GM12878 (cell line): Measurements from ENCODE around the gene PKHD1. TPM values are rescaled to one million over a fixed set of nuclear protein-coding genes. Genes with fewer than 3 reads are reported as not detected.

Experiments
- ATAC-seq: fragments of 200-7000 bp; cut with Tn5 transposase; 3 replicates; pipeline ENCODE4 v1.9.1; 2020; ENCODE audit warnings: mild to moderate bottlenecking, moderate library complexity
- BruUV-seq: library from RNA; stranded (reverse); fragments of 400-500 nt; replicated peaks from 2 replicates; lab custom pipeline; 2021; lab: Mats Ljungman, UMichigan
- CTCF ChIA-PET: fragments of 300-600 bp; sonication (Branson Sonifier 250); formaldehyde crosslinking; extraction: SDS; loops from one replicate; lab custom pipeline; 2021; ENCODE audit warnings: inconsistent platforms; lab: Yijun Ruan, JAX
- POLR2A ChIA-PET: fragments of 350-600 bp; formaldehyde crosslinking; extraction: SDS; loops from one replicate; lab custom pipeline; 2021; ENCODE audit warnings: inconsistent platforms; lab: Charles Lee
- RAD21 ChIA-PET: fragments of 300-600 bp; sonication (Branson Sonifier 250); formaldehyde crosslinking; loops from one replicate; lab custom pipeline; 2023; ENCODE audit warnings: antibody characterized with exemption; ENCODE audit not compliant: unreplicated experiment; lab: Charles Lee
- SMC1A ChIA-PET: fragments of 300-600 bp; sonication (Branson Sonifier 250); formaldehyde crosslinking; loops from one replicate; lab custom pipeline; 2023; ENCODE audit not compliant: unreplicated experiment, uncharacterized antibody; lab: Charles Lee
- DNase-seq: peaks from one replicate; pipeline ENCODE4 v3.0.0-alpha.2; 2011; ENCODE audit warnings: low read depth, low spot score
- FAIRE-seq: peaks from 3 replicates; lab custom pipeline; 2011; peaks lifted over from hg19 to GRCh38; lab: Jason Lieb, UNC
- H2AFZ ChIP-seq: 2 replicates; pipeline ENCODE4 v1.6.0; 2011; ENCODE audit warnings: low read depth, low read length, control low read depth; ENCODE audit not compliant: control insufficient read depth
- H3K27ac ChIP-seq: 2 replicates; pipeline ENCODE4 v1.5.1; 2011; ENCODE audit warnings: control low read depth; ENCODE audit not compliant: control insufficient read depth, insufficient read depth
- H3K27me3 ChIP-seq, 2 experiments: replicated peaks in 1 of 2; 2 replicates each; pipeline versions ENCODE4 v1.6.0 to v1.6.1; 2011; ENCODE audit warnings: low read length in 1 of 2; ENCODE audit not compliant: control insufficient read depth in 2 of 2, insufficient read depth in 2 of 2
- H3K36me3 ChIP-seq, 2 experiments: 2 replicates each; pipeline ENCODE4 v1.5.1; 2011; ENCODE audit warnings: low read length in 1 of 2; ENCODE audit not compliant: control insufficient read depth in 2 of 2, insufficient read depth in 2 of 2
- H3K4me1 ChIP-seq: 2 replicates; pipeline ENCODE4 v1.6.1; 2011; ENCODE audit warnings: mild to moderate bottlenecking, low read length, moderate library complexity, mixed read lengths; ENCODE audit not compliant: control insufficient read depth, insufficient read depth
- H3K4me2 ChIP-seq: 2 replicates; pipeline ENCODE4 v1.6.0; 2011; ENCODE audit warnings: control low read depth; ENCODE audit not compliant: control insufficient read depth, insufficient read depth
- H3K4me3 ChIP-seq: fragments of 200-600 bp; sonication (generic); 2 replicates; pipeline ENCODE4 v1.5.1; 2016
- H3K79me2 ChIP-seq: 2 replicates; pipeline ENCODE4 v1.6.0; 2011; ENCODE audit warnings: low read length; ENCODE audit not compliant: control insufficient read depth, insufficient read depth
- H3K9ac ChIP-seq: 2 replicates; pipeline ENCODE4 v1.8.0; 2011; ENCODE audit warnings: low read length, control low read depth, mixed read lengths; ENCODE audit not compliant: control insufficient read depth, insufficient read depth
- H3K9me3 ChIP-seq: replicated peaks from 3 replicates; pipeline ENCODE4 v1.5.1; 2011; ENCODE audit warnings: mild to moderate bottlenecking, low read length; ENCODE audit not compliant: control insufficient read depth, insufficient read depth
- H4K20me1 ChIP-seq: 2 replicates; pipeline ENCODE4 v1.6.0; 2011; ENCODE audit not compliant: control insufficient read depth, insufficient read depth
- IKZF2 ChIP-seq, 2 experiments: fragments of 450-650 bp; IDR thresholded peaks; 2 replicates each; pipeline ENCODE4 v1.6.1; 2017; ENCODE audit warnings: mild to moderate bottlenecking in 2 of 2, moderate library complexity in 2 of 2
- JUNB ChIP-seq: IDR thresholded peaks from 2 replicates; pipeline ENCODE4 v1.6.1; 2016; ENCODE audit warnings: antibody characterized with exemption, mild to moderate bottlenecking
- RAD21 ChIP-seq: IDR thresholded peaks from 2 replicates; pipeline ENCODE4 v1.6.1; 2011; ENCODE audit warnings: mild to moderate bottlenecking, low read depth, low read length, moderate library complexity; ENCODE audit not compliant: insufficient read depth
- RELA ChIP-seq: fragments of 450-650 bp; IDR thresholded peaks from 2 replicates; pipeline ENCODE4 v1.8.0; 2014; ENCODE audit warnings: borderline replicate concordance; ENCODE audit not compliant: partially characterized antibody
- TARDBP ChIP-seq: IDR thresholded peaks from 2 replicates; pipeline ENCODE4 v1.6.1; 2016; ENCODE audit warnings: borderline replicate concordance
- TCF7 ChIP-seq: IDR thresholded peaks from 2 replicates; pipeline ENCODE4 v1.6.1; 2014; ENCODE audit warnings: antibody characterized with exemption, borderline replicate concordance
- WGBS: methylation state at CpG from one replicate; pipeline ENCODE4 v1.1.6; 2016; ENCODE audit warnings: low lambda C conversion rate; ENCODE audit not compliant: insufficient replicate concordance, insufficient coverage; ENCODE audit errors: missing lambda C conversion rate; 5-methylcytosine and 5-hydroxymethylcytosine counted together
- in situ Hi-C: fragments of 300-500 bp; cut with MboI; formaldehyde crosslinking; loops from 9 replicates; pipeline ENCODE4 v1.14.3; 2018; ENCODE audit warnings: mixed read lengths
- intact Hi-C: fragments of 100-400 bp; cut with micrococcal nuclease; formaldehyde crosslinking; loops from one replicate; pipeline ENCODE4 v1.14.2; 2022; ENCODE audit not compliant: unreplicated experiment
- polyA plus RNA-seq, 11 experiments: library from polyadenylated mRNA; depleted of rRNA in 4 of 11; unstranded in 6 of 11; stranded (reverse) in 5 of 11; fragments of >200 nt; fragmentation: Nextera tagmentation in 4 of 11; fragmentation: Illumina TruSeq in 1 of 11; extraction: Ambion mirVana in 4 of 11; extraction: Trizol in 1 of 11; gene quantifications; 1 replicate in 1 of 11; 2 replicates in 10 of 11; pipeline versions ENCODE4 v1.2.1 to v1.2.3, GENCODE V29; 2011 to 2016; ENCODE audit warnings: inconsistent platforms in 2 of 11, missing spikeins in 2 of 11, low read depth in 1 of 11
- total RNA-seq, 4 experiments: library from RNA; depleted of rRNA in 3 of 4; stranded (reverse); fragments of >200 nt in 3 of 4; fragmentation: Illumina TruSeq in 1 of 4; extraction: Trizol in 1 of 4; gene quantifications; 2 replicates each; pipeline versions ENCODE4 v1.2.1 to v1.2.3, GENCODE V29; 2013 to 2021
- TF ChIP-seq, protein P1 (sequence below): IDR thresholded peaks from 2 replicates; pipeline ENCODE4 v1.6.1; 2011; ENCODE audit warnings: low read depth, mild to moderate bottlenecking, low read length, moderate library complexity, borderline replicate concordance; ENCODE audit errors: extremely low read depth
- TF ChIP-seq, protein P2 (sequence below): fragments of 450-650 bp; IDR thresholded peaks from 2 replicates; pipeline ENCODE4 v1.6.1; 2017; ENCODE audit warnings: mild to moderate bottlenecking, moderate library complexity
- TF ChIP-seq, protein P3 (sequence below): fragments of 450-650 bp; IDR thresholded peaks from 2 replicates; pipeline ENCODE4 v1.6.1; 2018; ENCODE audit warnings: mild to moderate bottlenecking, low read depth, moderate library complexity; ENCODE audit not compliant: partially characterized antibody
- TF ChIP-seq, protein P4 (sequence below): fragments of 450-650 bp; formaldehyde crosslinking; IDR thresholded peaks from 2 replicates; pipeline ENCODE4 v1.4.0; 2020; ENCODE audit warnings: mild to moderate bottlenecking, moderate library complexity

The PKHD1 gene
- total and polyA plus RNA-seq, 10 of the 15 experiments (the other 5 are each of a cell fraction or from before 2014, with no cell fraction given): under 0.01 to 0.90 (median 0.02) TPM; not detected in 1

DNA sequence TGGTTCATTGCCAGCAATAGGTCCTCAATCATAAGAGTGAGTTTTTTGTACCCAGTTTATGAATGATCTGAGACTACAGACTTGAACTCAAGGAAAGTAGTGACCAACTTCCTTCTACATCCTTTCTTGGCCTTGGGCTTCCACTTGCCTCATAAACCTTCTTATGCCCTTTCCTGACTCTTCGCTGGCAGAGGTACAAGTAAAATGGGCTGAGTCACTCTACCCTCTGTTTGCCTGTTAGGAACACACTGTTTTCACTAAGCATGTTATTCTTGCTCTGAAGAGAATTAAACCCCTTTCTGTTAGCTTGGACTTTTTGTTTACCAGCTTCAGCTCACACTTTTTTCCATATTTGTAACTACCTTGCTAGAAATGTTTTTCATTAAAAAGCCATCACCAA is 74.4 kb downstream of the PKHD1 start:
- ATAC-seq: no peak
- POLR2A ChIA-PET: no interaction called here
- Histone ChIP-seq H3K4me3 (no peak overlapping the region), H3K4me1 (no peaks in the 10 kb centered on the region), H2AFZ (no peak overlapping the region), H4K20me1 (no peaks in the 10 kb centered on the region), H3K27ac (no peak overlapping the region), H3K4me2 (no peak overlapping the region), H3K36me3 (no peaks in the 10 kb centered on the region), H3K79me2 (no peaks in the 10 kb centered on the region), H3K9me3 (no peaks in the 10 kb centered on the region), H3K27me3 (no peaks in the 10 kb centered on the region), H3K9ac (no peak overlapping the region)
- WGBS: 65% methylated on average over 1 of the region's 1 CpG
- FAIRE-seq: no peak
- SMC1A ChIA-PET: interaction anchor here (1.1 to 4.8 kb wide), 5 partner anchors 8 to 54 kb away, joined by 3 to 17 read pairs (median 4); no protein-coding TSS in a partner anchor
- DNase-seq: no peak
- no TSS peak for BruUV-seq
- intact Hi-C loops (loop anchor here (10.0 kb wide), 1 partner anchor 458 kb away; no protein-coding TSS in a partner anchor), in situ Hi-C loops (no loop called here)
- CTCF ChIA-PET: interaction anchor here (0.9 to 1.3 kb wide), 3 partner anchors 9 to 53 kb away, joined by 3 to 5 read pairs (median 3); no protein-coding TSS in a partner anchor
- RAD21 ChIA-PET: interaction anchor here (1.4 to 2.3 kb wide), 2 partner anchors 9 to 36 kb away, joined by 3 to 6 read pairs; no protein-coding TSS in a partner anchor
- TF ChIP-seq, protein P1, sequence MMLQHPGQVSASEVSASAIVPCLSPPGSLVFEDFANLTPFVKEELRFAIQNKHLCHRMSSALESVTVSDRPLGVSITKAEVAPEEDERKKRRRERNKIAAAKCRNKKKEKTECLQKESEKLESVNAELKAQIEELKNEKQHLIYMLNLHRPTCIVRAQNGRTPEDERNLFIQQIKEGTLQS: no peak
- TF ChIP-seq, protein P2, sequence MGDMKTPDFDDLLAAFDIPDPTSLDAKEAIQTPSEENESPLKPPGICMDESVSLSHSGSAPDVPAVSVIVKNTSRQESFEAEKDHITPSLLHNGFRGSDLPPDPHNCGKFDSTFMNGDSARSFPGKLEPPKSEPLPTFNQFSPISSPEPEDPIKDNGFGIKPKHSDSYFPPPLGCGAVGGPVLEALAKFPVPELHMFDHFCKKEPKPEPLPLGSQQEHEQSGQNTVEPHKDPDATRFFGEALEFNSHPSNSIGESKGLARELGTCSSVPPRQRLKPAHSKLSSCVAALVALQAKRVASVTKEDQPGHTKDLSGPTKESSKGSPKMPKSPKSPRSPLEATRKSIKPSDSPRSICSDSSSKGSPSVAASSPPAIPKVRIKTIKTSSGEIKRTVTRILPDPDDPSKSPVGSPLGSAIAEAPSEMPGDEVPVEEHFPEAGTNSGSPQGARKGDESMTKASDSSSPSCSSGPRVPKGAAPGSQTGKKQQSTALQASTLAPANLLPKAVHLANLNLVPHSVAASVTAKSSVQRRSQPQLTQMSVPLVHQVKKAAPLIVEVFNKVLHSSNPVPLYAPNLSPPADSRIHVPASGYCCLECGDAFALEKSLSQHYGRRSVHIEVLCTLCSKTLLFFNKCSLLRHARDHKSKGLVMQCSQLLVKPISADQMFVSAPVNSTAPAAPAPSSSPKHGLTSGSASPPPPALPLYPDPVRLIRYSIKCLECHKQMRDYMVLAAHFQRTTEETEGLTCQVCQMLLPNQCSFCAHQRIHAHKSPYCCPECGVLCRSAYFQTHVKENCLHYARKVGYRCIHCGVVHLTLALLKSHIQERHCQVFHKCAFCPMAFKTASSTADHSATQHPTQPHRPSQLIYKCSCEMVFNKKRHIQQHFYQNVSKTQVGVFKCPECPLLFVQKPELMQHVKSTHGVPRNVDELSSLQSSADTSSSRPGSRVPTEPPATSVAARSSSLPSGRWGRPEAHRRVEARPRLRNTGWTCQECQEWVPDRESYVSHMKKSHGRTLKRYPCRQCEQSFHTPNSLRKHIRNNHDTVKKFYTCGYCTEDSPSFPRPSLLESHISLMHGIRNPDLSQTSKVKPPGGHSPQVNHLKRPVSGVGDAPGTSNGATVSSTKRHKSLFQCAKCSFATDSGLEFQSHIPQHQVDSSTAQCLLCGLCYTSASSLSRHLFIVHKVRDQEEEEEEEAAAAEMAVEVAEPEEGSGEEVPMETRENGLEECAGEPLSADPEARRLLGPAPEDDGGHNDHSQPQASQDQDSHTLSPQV: no peak
- no peak for TF ChIP-seq JUNB
- TF ChIP-seq, protein P3, sequence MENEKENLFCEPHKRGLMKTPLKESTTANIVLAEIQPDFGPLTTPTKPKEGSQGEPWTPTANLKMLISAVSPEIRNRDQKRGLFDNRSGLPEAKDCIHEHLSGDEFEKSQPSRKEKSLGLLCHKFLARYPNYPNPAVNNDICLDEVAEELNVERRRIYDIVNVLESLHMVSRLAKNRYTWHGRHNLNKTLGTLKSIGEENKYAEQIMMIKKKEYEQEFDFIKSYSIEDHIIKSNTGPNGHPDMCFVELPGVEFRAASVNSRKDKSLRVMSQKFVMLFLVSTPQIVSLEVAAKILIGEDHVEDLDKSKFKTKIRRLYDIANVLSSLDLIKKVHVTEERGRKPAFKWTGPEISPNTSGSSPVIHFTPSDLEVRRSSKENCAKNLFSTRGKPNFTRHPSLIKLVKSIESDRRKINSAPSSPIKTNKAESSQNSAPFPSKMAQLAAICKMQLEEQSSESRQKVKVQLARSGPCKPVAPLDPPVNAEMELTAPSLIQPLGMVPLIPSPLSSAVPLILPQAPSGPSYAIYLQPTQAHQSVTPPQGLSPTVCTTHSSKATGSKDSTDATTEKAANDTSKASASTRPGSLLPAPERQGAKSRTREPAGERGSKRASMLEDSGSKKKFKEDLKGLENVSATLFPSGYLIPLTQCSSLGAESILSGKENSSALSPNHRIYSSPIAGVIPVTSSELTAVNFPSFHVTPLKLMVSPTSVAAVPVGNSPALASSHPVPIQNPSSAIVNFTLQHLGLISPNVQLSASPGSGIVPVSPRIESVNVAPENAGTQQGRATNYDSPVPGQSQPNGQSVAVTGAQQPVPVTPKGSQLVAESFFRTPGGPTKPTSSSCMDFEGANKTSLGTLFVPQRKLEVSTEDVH: no peak
- no peak for TF ChIP-seq RAD21
- no peak for TF ChIP-seq IKZF2 (IDR thresholded peaks at IDR 0.05)
- TF ChIP-seq TARDBP: no peak
- no peak for TF ChIP-seq TCF7
- TF ChIP-seq RELA: no peak
- TF ChIP-seq, protein P4, sequence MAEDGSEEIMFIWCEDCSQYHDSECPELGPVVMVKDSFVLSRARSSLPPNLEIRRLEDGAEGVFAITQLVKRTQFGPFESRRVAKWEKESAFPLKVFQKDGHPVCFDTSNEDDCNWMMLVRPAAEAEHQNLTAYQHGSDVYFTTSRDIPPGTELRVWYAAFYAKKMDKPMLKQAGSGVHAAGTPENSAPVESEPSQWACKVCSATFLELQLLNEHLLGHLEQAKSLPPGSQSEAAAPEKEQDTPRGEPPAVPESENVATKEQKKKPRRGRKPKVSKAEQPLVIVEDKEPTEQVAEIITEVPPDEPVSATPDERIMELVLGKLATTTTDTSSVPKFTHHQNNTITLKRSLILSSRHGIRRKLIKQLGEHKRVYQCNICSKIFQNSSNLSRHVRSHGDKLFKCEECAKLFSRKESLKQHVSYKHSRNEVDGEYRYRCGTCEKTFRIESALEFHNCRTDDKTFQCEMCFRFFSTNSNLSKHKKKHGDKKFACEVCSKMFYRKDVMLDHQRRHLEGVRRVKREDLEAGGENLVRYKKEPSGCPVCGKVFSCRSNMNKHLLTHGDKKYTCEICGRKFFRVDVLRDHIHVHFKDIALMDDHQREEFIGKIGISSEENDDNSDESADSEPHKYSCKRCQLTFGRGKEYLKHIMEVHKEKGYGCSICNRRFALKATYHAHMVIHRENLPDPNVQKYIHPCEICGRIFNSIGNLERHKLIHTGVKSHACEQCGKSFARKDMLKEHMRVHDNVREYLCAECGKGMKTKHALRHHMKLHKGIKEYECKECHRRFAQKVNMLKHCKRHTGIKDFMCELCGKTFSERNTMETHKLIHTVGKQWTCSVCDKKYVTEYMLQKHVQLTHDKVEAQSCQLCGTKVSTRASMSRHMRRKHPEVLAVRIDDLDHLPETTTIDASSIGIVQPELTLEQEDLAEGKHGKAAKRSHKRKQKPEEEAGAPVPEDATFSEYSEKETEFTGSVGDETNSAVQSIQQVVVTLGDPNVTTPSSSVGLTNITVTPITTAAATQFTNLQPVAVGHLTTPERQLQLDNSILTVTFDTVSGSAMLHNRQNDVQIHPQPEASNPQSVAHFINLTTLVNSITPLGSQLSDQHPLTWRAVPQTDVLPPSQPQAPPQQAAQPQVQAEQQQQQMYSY (CRISPR knock-in tag): no peak
